Heart left ventricle (tissue), 16 donors: ENCODE data around the gene DENND5A. TPM values are rescaled to one million over a fixed set of nuclear protein-coding genes. Genes with fewer than 3 reads are reported as not detected.

Experiments
- ATAC-seq, 4 donors: fragments of 200-7000 bp; cut with Tn5 transposase; one replicate each; pipeline ENCODE4 v1.9.1; 2020 to 2022; ENCODE audit warnings: moderate library complexity in 4 of 4, mild to moderate bottlenecking in 3 of 4, moderate number of reproducible peaks in 1 of 4
- DNase-seq, 5 donors: peaks; one replicate each; pipeline ENCODE4 v3.0.0-alpha.2; 2020
- H3K27ac ChIP-seq, 12 donors: fragments of 200-600 bp; sonication (generic) in 4 of 12; one replicate each; pipeline versions ENCODE4 v1.5.0 to v1.8.0; 2016 to 2022; ENCODE audit warnings: mild to moderate bottlenecking in 2 of 12
- H3K27me3 ChIP-seq, 9 donors: fragments of 200-600 bp; sonication (generic) in 2 of 9; one replicate each; pipeline versions ENCODE4 v1.5.1 to v1.8.0; 2016 to 2022; ENCODE audit warnings: mild to moderate bottlenecking in 3 of 9
- H3K36me3 ChIP-seq, 9 donors: fragments of 200-600 bp; sonication (generic) in 2 of 9; one replicate each; pipeline versions ENCODE4 v1.5.0 to v1.8.0; 2018 to 2022; ENCODE audit warnings: mild to moderate bottlenecking in 2 of 9
- H3K4me1 ChIP-seq, 12 donors: fragments of 200-600 bp; sonication (generic) in 4 of 12; one replicate each; pipeline versions ENCODE4 v1.5.0 to v1.8.0; 2016 to 2022; ENCODE audit warnings: mild to moderate bottlenecking in 3 of 12
- H3K4me3 ChIP-seq, 12 donors: fragments of 200-600 bp; sonication (generic) in 4 of 12; one replicate each; pipeline versions ENCODE4 v1.5.0 to v1.8.0; 2017 to 2022; ENCODE audit warnings: mild to moderate bottlenecking in 9 of 12, moderate library complexity in 4 of 12
- H3K9me3 ChIP-seq, 12 donors: fragments of 200-600 bp; sonication (generic) in 4 of 12; one replicate each; pipeline versions ENCODE4 v1.5.0 to v1.8.0; 2016 to 2022; ENCODE audit warnings: mild to moderate bottlenecking in 1 of 12
- POLR2A ChIP-seq, 2 donors: fragments of 450-650 bp; IDR thresholded peaks; one replicate each; pipeline ENCODE4 v1.6.1; 2017; ENCODE audit warnings: antibody characterized with exemption in 2 of 2, mild to moderate bottlenecking in 2 of 2, moderate library complexity in 2 of 2
- WGBS, 4 donors: extraction: QIAGEN DNeasy Blood & Tissue Kit in 2 of 4; methylation state at CpG; one replicate each; pipeline versions ENCODE4 v1.1.5 to v1.1.7; 2013 to 2018; 5-methylcytosine and 5-hydroxymethylcytosine counted together
- intact Hi-C, 10 donors: fragments of 100-400 bp; cut with DNase I; formaldehyde crosslinking; loops; one replicate each; pipeline versions ENCODE4 v1.11.1 to v1.14.2; 2022
- polyA plus RNA-seq, 2 donors: library from polyadenylated mRNA; stranded (reverse); fragments of 200-250 nt; gene quantifications; one replicate each; pipeline ENCODE4 v1.2.3, GENCODE V29; 2013
- total RNA-seq, 9 donors: library from RNA; depleted of rRNA in 2 of 9; stranded (reverse); fragments of >200 nt in 2 of 9; fragmentation: NEBNext Ultra II Directional in 3 of 9; extraction: Animal tissue kit (Norgen Biotek cat#: 25700) in 3 of 9; gene quantifications; one replicate each; pipeline versions ENCODE4 v1.1.0 to v1.2.4, GENCODE V29; 2016 to 2023
- TF ChIP-seq, protein P1 (sequence below), 12 donors: fragments of 200-600 bp; sonication (generic) in 4 of 12; IDR thresholded peaks; one replicate each; pipeline versions ENCODE4 v1.5.0 to v1.8.0; 2018 to 2022; ENCODE audit warnings: antibody characterized with exemption in 12 of 12, mild to moderate bottlenecking in 5 of 12
- donor health status: ischemic (EF 13 %, LVEDD 7.1; RV severe dilation, severe dysfunction).
- donor health status: healthy with polysubstance abuse.
- donor health status: DM: no; HTN: yes; CAD: no.
- donor health status: DM: no; HTN: no; CAD: no.
- donor health status: ischemic (EF 25% LVEDD 6.9; RV normal size, moderate dysfunction).
- donor health status: ischemic (EF 25% LVEDD 5.7; RV mildly dilated, moderate dysfunction).
- donor health status: healthy.
- donor health status: DM: yes; HTN: yes; CAD: no.
- donor health status: ischemic (EF 35%, LVEDD 5.7; RV mildly dilated, moderate dysfunction).
- donor health status: nonischemic (EF 11% LVEDD 7.7; RV severe dilation, severe dysfunction).
- donor health status: DM: yes; HTN: yes; CAD: no.
- donor health status: PGD.
- donor health status: ischemic (EF 29% LVEDD 5.4; RV normal size, mild dysfunction).
- donor health status: nonischemic (EF 23%, LVEDD 6.1; RV moderate dilation, normal function).

The DENND5A gene
- total and polyA plus RNA-seq, 11 donors: 44.5 to 175 (median 113) TPM

DNA sequence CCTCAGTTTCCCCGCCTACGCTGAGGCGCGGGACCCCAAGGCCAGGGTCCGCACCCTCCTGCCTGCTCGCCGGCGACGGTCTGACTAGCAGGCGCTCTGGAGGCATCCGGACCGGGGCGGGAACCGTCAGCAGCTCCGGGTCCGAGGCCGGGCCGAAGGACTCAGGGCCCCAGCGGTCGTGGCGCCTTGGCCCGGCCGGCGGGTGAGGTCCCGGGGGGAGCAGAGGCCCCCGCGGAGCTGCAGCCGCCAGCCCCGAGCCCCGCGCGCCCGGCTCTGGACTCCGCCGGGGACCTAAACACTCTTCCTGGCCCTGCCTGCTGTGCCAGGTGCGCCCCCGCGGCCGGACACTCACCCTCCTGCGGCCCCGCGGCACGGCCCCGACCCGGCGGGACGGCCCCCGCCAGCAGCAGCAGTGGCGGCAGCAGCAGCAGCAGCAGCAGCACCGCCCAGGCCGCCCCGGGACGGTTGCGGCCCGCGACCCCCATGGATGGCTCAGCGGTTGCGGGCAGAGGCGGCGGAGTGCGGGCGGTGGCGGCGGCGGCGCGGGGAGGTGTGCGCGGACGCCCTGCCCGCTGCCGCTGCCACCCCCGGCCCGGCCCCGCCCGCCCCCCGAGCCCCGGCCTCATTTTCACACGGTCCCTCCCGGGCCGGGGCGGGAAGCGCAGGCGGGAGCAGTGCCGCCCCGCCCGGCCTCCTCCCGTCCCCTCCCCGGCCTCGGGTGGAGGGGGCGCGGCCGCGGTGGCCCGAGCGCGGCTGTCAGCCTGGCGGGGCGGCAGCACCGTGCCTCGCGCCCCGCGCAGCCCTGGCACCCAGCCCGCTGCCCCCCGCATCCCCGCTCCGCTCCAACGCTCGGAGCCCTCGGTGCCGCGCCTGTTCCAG, 173.9 kb downstream of the DENND5A start, which contains the start of gene SCUBE2:
SCUBE2 (minus strand) TSS at position 556 of the 879 bp plus-strand sequence; CDS start at position 485, 71 bp downstream.
- peaks cover 0 to 15% (median 0%) of the 10 kb centered on the region in 12 donors for H3K4me1 ChIP-seq
- TF ChIP-seq, protein P1, sequence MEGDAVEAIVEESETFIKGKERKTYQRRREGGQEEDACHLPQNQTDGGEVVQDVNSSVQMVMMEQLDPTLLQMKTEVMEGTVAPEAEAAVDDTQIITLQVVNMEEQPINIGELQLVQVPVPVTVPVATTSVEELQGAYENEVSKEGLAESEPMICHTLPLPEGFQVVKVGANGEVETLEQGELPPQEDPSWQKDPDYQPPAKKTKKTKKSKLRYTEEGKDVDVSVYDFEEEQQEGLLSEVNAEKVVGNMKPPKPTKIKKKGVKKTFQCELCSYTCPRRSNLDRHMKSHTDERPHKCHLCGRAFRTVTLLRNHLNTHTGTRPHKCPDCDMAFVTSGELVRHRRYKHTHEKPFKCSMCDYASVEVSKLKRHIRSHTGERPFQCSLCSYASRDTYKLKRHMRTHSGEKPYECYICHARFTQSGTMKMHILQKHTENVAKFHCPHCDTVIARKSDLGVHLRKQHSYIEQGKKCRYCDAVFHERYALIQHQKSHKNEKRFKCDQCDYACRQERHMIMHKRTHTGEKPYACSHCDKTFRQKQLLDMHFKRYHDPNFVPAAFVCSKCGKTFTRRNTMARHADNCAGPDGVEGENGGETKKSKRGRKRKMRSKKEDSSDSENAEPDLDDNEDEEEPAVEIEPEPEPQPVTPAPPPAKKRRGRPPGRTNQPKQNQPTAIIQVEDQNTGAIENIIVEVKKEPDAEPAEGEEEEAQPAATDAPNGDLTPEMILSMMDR (IDR thresholded peaks at IDR 0.05): no peak
- TF ChIP-seq POLR2A (IDR thresholded peaks at IDR 0.05): no peak
- DNase-seq (no peak), ATAC-seq (peak in 2 of 4 donors; percentile 36 to 63)
- no peaks in the 10 kb centered on the region for H3K36me3 ChIP-seq
- intact Hi-C loops: no loop called here
- H3K27me3 ChIP-seq: peaks cover 0 to 44% (median 7%) of the 10 kb centered on the region in 9 donors
- H3K9me3 ChIP-seq: no peaks in the 10 kb centered on the region
- 1 to 3% (median 2%) methylated on average over 17 to 113 of the region's 113 CpGs for WGBS, 4 donors
- peak within 1 kb of the TSS in 3 of 12 donors; percentile 5 to 32 (median 29) for H3K27ac ChIP-seq
- peak within 1 kb of the TSS; percentile 37 to 68 (median 58) for H3K4me3 ChIP-seq

DNA sequence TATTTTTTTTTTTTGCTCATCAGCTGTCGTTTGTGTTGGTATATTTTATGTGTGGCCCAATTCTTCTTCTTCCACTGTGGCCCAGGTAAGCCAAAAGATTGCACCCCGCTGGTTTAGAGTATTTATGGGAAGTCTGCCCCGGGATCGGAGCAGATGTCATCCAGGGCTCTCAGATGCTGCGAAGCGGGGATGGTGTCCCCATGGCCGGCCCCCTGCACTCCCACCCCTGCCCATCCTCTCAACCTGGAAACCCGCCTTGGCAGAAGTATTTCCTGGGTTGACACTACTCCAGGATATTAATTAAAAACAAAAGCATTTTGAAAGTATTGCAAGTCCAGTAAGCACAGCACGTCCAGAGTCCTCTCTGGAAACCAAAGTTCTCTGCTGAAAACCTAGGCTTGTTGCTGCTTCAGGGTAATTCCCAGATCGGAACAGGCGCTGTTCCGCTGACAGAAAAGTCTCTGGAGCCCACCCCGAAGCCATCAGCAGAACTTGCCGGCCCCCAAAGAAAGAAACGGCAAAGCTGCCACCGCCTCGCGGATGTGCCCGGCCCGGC, 174.6 kb downstream of the DENND5A start:
- Histone ChIP-seq H3K4me3 (peak overlapping the region; percentile 37 to 68 (median 58)), H3K27me3 (peaks cover 0 to 44% (median 7%) of the 10 kb centered on the region in 9 donors), H3K4me1 (peaks cover 0 to 15% (median 0%) of the 10 kb centered on the region in 12 donors), H3K36me3 (no peaks in the 10 kb centered on the region), H3K27ac (peak overlapping the region in 3 of 12 donors; percentile 5 to 32 (median 29)), H3K9me3 (no peaks in the 10 kb centered on the region)
- TF ChIP-seq, protein P1 (IDR thresholded peaks at IDR 0.05): no peak
- TF ChIP-seq POLR2A (IDR thresholded peaks at IDR 0.05): no peak
- DNase-seq (no peak), ATAC-seq (no peak)
- WGBS, 4 donors: 37 to 59% (median 48%) methylated on average over 14 to 20 of the region's 20 CpGs
- intact Hi-C loops: no loop called here

DNA sequence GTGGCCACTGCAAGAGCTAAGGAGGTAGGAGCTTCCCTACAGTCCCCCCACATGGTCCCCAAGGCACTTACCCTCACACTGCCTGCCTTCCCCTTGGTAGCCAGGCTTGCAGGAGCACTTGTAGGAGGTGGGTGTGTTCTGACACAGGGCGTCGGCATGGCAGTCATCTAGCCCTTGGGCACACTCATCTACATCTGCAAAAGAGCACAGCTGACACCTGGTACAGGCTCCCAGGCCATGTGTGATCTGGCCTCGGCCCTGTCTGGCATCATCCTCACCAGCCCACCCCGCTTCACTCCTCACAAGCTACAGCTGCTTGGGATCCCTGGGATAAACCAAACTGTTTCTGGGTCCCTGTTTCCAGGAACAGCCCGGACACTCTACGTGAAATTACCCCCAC, 175.5 kb downstream of the DENND5A start:
- intact Hi-C loops: no loop called here
- 91 to 100% (median 95%) methylated on average over 4 to 6 of the region's 6 CpGs for WGBS, 4 donors
- Histone ChIP-seq H3K27ac (no peak overlapping the region), H3K27me3 (peaks cover 0 to 44% (median 7%) of the 10 kb centered on the region in 9 donors), H3K9me3 (no peaks in the 10 kb centered on the region), H3K4me3 (no peak overlapping the region), H3K4me1 (peaks cover 0 to 15% (median 0%) of the 10 kb centered on the region in 12 donors), H3K36me3 (no peaks in the 10 kb centered on the region)
- TF ChIP-seq, protein P1 (IDR thresholded peaks at IDR 0.05): no peak
- no peak for TF ChIP-seq POLR2A (IDR thresholded peaks at IDR 0.05)
- no peak for ATAC-seq
- DNase-seq: no peak

DNA sequence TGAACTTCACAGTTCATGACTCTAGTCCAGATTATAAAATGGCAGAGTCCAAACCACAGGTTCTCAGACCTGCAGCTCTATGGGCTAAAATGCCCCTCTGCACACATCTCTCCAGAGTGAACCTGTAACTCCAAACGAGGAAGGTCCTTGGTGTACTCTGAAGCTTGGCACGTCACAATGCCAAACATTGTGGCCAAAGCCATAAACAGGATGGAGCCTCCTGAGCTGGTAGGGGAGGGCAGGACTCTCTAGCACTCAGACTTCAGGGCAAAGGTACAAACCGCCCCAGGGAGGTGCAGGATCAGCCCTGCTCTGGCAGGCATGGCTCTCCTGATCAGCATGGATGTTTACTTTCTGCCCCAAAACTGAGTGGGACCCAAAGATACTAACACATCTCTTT, 176.1 kb downstream of the DENND5A start:
- TF ChIP-seq, protein P1 (IDR thresholded peaks at IDR 0.05): no peak
- TF ChIP-seq POLR2A (IDR thresholded peaks at IDR 0.05): no peak
- DNase-seq: no peak
- Histone ChIP-seq H3K4me1 (peaks cover 0 to 15% (median 0%) of the 10 kb centered on the region in 12 donors), H3K4me3 (no peak overlapping the region), H3K27me3 (peaks cover 0 to 44% (median 7%) of the 10 kb centered on the region in 9 donors), H3K27ac (no peak overlapping the region), H3K9me3 (no peaks in the 10 kb centered on the region), H3K36me3 (no peaks in the 10 kb centered on the region)
- 70 to 94% (median 91%) methylated on average over 3 of the region's 3 CpGs for WGBS, 4 donors
- no peak for ATAC-seq
- intact Hi-C loops: no loop called here
